Duodenal mucosa (tissue), 2 donors: ENCODE measurements around the gene VTI1A.

Experiments used
- H3K27ac ChIP-seq: one replicate; pipeline ENCODE4 v1.7.0; 2013; ENCODE audit warnings: low read depth, low read length
- H3K27me3 ChIP-seq, 2 donors: one replicate each; pipeline ENCODE4 v1.7.0; 2013; ENCODE audit warnings: low read length in 2 of 2, control low read depth in 1 of 2; ENCODE audit not compliant: insufficient read depth in 2 of 2, control insufficient read depth in 1 of 2
- H3K36me3 ChIP-seq, 2 donors: one replicate each; pipeline ENCODE4 v1.7.0; 2013; ENCODE audit warnings: low read length in 2 of 2, control low read depth in 1 of 2; ENCODE audit not compliant: insufficient read depth in 2 of 2, control insufficient read depth in 1 of 2
- H3K4me1 ChIP-seq, 2 donors: one replicate each; pipeline ENCODE4 v1.7.0; 2013; ENCODE audit warnings: low read length in 2 of 2, control low read depth in 1 of 2; ENCODE audit not compliant: insufficient read depth in 2 of 2, control insufficient read depth in 1 of 2
- H3K4me3 ChIP-seq, 2 donors: one replicate each; pipeline ENCODE4 v1.7.0; 2013; ENCODE audit warnings: low read length in 2 of 2, low read depth in 1 of 2
- H3K9ac ChIP-seq, 2 donors: one replicate each; pipeline ENCODE4 v1.7.0; 2013; ENCODE audit warnings: low read length in 2 of 2, low read depth in 1 of 2
- H3K9me3 ChIP-seq, 2 donors: one replicate each; pipeline ENCODE4 v1.7.0; 2013; ENCODE audit warnings: low read length in 2 of 2, control low read depth in 1 of 2; ENCODE audit not compliant: control insufficient read depth in 1 of 2

Gene VTI1A

DNA sequence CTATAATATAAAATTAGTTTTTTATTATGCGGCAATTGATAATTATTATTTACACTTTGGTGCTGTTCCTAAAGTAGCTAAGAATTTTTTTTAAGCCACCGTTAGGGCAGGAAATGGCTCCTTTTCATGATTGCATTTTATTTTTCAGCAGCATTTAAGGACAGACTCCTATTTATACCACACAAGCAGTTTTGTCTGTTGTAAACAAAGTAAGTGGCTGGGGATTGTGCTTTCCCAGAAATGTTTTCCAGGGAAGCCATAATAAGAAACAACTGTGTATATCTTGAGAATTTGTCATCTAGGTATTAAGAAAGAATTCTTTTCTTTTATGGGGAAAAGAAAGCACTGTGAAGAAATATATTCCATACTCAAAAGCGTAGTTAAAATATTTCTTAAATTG lies 232.0 kb downstream of the VTI1A start:
- no peak overlapping the region for H3K9ac ChIP-seq
- no peak overlapping the region for H3K4me3 ChIP-seq
- no peaks in the 10 kb centered on the region for H3K27me3 ChIP-seq
- peaks cover 8 to 13% of the 10 kb centered on the region in 2 donors for H3K4me1 ChIP-seq
- H3K9me3 ChIP-seq, result no peaks in the 10 kb centered on the region
- no peaks in the 10 kb centered on the region for H3K36me3 ChIP-seq
- no peak overlapping the region for H3K27ac ChIP-seq

DNA sequence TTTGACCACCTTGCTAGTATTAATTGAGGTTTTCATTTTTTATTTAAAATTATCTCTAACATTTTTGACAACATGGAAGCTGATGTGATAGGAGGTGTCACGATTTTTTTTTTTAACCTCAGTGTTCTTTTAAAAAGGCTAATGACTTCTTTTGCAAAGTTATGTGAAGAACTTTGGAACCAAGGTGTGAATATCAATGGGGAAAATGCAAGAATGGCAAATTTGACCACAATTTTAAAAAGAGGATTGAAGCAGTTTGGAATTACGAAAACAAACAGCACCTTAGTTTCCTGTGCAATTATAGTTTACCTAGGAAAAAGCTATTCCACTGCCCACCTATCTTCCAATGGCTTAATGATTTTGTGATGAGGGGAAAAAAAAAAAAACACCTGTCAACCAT lies 232.4 kb downstream of the VTI1A start:
- Histone ChIP-seq H3K4me3 (no peak overlapping the region), H3K9ac (no peak overlapping the region), H3K27me3 (no peaks in the 10 kb centered on the region), H3K9me3 (no peaks in the 10 kb centered on the region), H3K4me1 (peaks cover 8 to 13% of the 10 kb centered on the region in 2 donors), H3K27ac (no peak overlapping the region), H3K36me3 (no peaks in the 10 kb centered on the region)

DNA sequence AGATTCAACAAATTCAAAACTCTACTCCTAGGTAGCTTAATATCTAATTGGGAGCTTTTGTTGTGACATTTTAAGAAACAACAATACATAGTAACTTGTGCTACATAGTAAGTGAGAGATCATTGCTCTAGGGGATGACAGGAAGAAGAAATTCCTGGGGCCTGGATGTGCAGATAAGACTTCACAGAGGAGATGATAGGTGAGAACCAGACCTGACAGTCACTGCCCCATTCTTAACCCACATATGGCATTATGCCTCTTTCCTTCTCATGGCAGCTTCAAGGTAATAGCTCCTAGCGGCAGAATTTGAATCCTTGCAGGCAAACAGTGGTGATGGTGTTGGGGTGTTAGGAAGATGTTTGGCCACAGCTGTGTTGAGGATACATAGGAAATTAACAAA lies 233.6 kb downstream of the VTI1A start:
- H3K4me3 ChIP-seq, result no peak overlapping the region
- H3K4me1 ChIP-seq, result peaks cover 8 to 13% of the 10 kb centered on the region in 2 donors
- no peaks in the 10 kb centered on the region for H3K9me3 ChIP-seq
- H3K9ac ChIP-seq, result no peak overlapping the region
- H3K27ac ChIP-seq, result no peak overlapping the region
- no peaks in the 10 kb centered on the region for H3K27me3 ChIP-seq
- no peaks in the 10 kb centered on the region for H3K36me3 ChIP-seq

GRCh38 chr10:112687647-112688046 lies 240.6 kb downstream of the VTI1A start:
- Histone ChIP-seq H3K36me3 (no peaks in the 10 kb centered on the region), H3K4me1 (no peaks in the 10 kb centered on the region), H3K9me3 (no peaks in the 10 kb centered on the region), H3K4me3 (no peak overlapping the region), H3K27me3 (no peaks in the 10 kb centered on the region), H3K27ac (no peak overlapping the region), H3K9ac (no peak overlapping the region)

- H3K4me3 ChIP-seq, result no peak overlapping the region
- no peaks in the 10 kb centered on the region for H3K36me3 ChIP-seq
- no peaks in the 10 kb centered on the region for H3K9me3 ChIP-seq
- no peak overlapping the region for H3K27ac ChIP-seq
- no peak overlapping the region for H3K9ac ChIP-seq
- H3K4me1 ChIP-seq, result no peaks in the 10 kb centered on the region
- H3K27me3 ChIP-seq, result no peaks in the 10 kb centered on the region
Observed at GRCh38 chr10:112689327-112690072, 242.5 kb downstream of the VTI1A start.

GRCh38 chr10:112695539-112695938 lies 248.5 kb downstream of the VTI1A start:
- Histone ChIP-seq H3K27ac (no peak overlapping the region), H3K4me3 (no peak overlapping the region), H3K36me3 (no peaks in the 10 kb centered on the region), H3K9me3 (no peaks in the 10 kb centered on the region), H3K4me1 (no peaks in the 10 kb centered on the region), H3K9ac (no peak overlapping the region), H3K27me3 (no peaks in the 10 kb centered on the region)

- Histone ChIP-seq H3K9me3 (no peaks in the 10 kb centered on the region), H3K36me3 (no peaks in the 10 kb centered on the region), H3K4me1 (no peaks in the 10 kb centered on the region), H3K27ac (no peak overlapping the region), H3K9ac (no peak overlapping the region), H3K4me3 (no peak overlapping the region), H3K27me3 (no peaks in the 10 kb centered on the region)
Observed at GRCh38 chr10:112696592-112696991, 249.6 kb downstream of the VTI1A start.

DNA sequence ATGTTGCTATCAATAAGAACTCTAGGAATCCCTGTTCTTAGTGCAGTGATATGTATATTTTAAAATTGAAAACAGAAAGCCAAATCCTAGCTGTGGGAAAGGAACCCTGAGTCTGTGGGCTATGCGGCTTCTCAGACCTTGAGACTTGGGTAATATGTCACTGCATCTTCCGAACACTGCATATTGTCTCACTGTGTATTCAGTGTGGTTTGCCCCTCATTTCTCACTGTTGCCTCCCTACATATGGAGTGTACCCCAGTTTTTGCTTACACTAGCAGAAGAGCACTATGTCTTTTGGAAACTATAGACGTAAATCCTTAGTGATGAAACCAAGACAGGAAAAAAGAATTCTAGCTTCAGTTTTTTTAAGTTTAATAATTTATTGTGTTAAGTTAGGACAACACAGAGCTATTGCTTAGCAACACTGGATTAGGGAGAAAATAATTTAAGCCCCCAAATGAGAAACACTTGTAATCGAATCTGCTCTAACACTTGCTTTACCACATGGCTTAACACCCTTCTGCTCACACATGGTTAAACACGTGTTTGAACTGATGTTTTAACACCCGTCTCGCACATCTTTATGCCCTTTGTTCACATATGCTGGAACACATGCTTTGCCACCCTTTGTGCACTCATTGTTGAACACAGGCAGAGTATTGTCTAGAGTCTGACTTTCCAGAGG lies 251.3 kb downstream of the VTI1A start:
- no peaks in the 10 kb centered on the region for H3K36me3 ChIP-seq
- no peak overlapping the region for H3K27ac ChIP-seq
- no peaks in the 10 kb centered on the region for H3K4me1 ChIP-seq

DNA sequence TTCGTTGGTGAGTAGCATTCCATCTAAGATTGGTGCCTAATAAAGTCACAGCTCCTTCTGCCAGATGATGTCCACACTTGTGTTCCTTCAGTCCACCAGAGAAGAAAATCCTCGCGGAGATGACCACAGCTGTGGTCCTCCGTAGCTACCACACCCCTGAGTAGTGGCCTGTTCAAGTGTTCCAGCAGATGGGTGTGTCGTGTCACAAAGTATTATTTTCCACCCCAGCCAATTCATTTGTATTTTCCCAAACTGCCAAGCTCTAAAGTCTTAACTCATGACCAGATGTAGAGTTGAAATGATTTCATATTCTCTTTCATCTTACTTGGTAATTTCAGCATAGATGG lies 251.8 kb downstream of the VTI1A start:
- Histone ChIP-seq H3K9ac (no peak overlapping the region), H3K4me1 (no peaks in the 10 kb centered on the region), H3K27me3 (no peaks in the 10 kb centered on the region), H3K27ac (no peak overlapping the region), H3K4me3 (no peak overlapping the region), H3K9me3 (no peaks in the 10 kb centered on the region), H3K36me3 (no peaks in the 10 kb centered on the region)

More for the DNA sequence above, 251.3 kb downstream of the VTI1A start:
- Histone ChIP-seq H3K9me3 (no peaks in the 10 kb centered on the region), H3K27me3 (no peaks in the 10 kb centered on the region), H3K9ac (no peak overlapping the region), H3K4me3 (no peak overlapping the region)

- H3K36me3 ChIP-seq, result no peaks in the 10 kb centered on the region
- no peak overlapping the region for H3K27ac ChIP-seq
- no peaks in the 10 kb centered on the region for H3K4me1 ChIP-seq
- H3K9me3 ChIP-seq, result no peaks in the 10 kb centered on the region
- H3K27me3 ChIP-seq, result no peaks in the 10 kb centered on the region
- no peak overlapping the region for H3K9ac ChIP-seq
- H3K4me3 ChIP-seq, result no peak overlapping the region
Observed at GRCh38 chr10:112700215-112700671, 253.2 kb downstream of the VTI1A start.
